H9 (cell line): Measurements from ENCODE around the gene RAX2. TPM values are rescaled to one million over a fixed set of nuclear protein-coding genes. Genes with fewer than 3 reads are reported as not detected.
A peak's percentile ranks its signal among the peaks of the same experiment; 100 is the strongest.
"Not testable (repeated sequence)": the region's sequence is repeated elsewhere in the genome, so short reads cannot be mapped to it uniquely, and the experiment has no call there.

ENCODE experiments used
- DNase-seq: peaks from one replicate; pipeline ENCODE4 v3.0.0-alpha.2; 2017
- H2AFZ ChIP-seq: one replicate; pipeline ENCODE4 v1.6.1; 2013; ENCODE audit warnings: mild to moderate bottlenecking, low read length, control low read depth, moderate library complexity
- H2AK5ac ChIP-seq: 2 replicates; pipeline ENCODE4 v1.6.1; 2013; ENCODE audit warnings: low read length, control low read depth, mixed read lengths; ENCODE audit not compliant: insufficient read length
- H2BK120ac ChIP-seq: one replicate; pipeline ENCODE4 v1.6.1; 2013; ENCODE audit warnings: low read depth, mild to moderate bottlenecking, low read length, control low read depth, inconsistent platforms; ENCODE audit not compliant: poor library complexity, severe bottlenecking
- H2BK12ac ChIP-seq: 2 replicates; pipeline ENCODE4 v1.6.1; 2013; ENCODE audit warnings: low read length, control low read depth, mixed read lengths, low read depth; ENCODE audit not compliant: insufficient read length
- H2BK15ac ChIP-seq: 2 replicates; pipeline ENCODE4 v1.6.1; 2013; ENCODE audit warnings: low read depth, low read length, control low read depth
- H2BK20ac ChIP-seq: one replicate; pipeline ENCODE4 v1.6.1; 2013; ENCODE audit warnings: low read depth, mild to moderate bottlenecking, low read length, control low read depth, inconsistent platforms; ENCODE audit not compliant: poor library complexity, severe bottlenecking
- H2BK5ac ChIP-seq: 2 replicates; pipeline ENCODE4 v1.6.1; 2013; ENCODE audit warnings: low read length, control low read depth, mixed read lengths; ENCODE audit not compliant: insufficient read length
- H3K14ac ChIP-seq: 2 replicates; pipeline ENCODE4 v1.6.1; 2013; ENCODE audit warnings: low read length, control low read depth; ENCODE audit not compliant: insufficient read depth
- H3K18ac ChIP-seq: 2 replicates; pipeline ENCODE4 v1.6.1; 2013; ENCODE audit warnings: low read depth, mild to moderate bottlenecking, mixed read lengths, low read length, control low read depth; ENCODE audit not compliant: insufficient read length
- H3K23ac ChIP-seq: 2 replicates; pipeline ENCODE4 v1.6.1; 2013; ENCODE audit warnings: low read length, control low read depth, mixed read lengths, low read depth; ENCODE audit not compliant: insufficient read length
- H3K23me2 ChIP-seq: 2 replicates; pipeline ENCODE4 v1.6.1; 2013; ENCODE audit warnings: low read depth, mild to moderate bottlenecking, mixed read lengths, low read length, control low read depth; ENCODE audit not compliant: insufficient read length, poor library complexity, severe bottlenecking
- H3K27ac ChIP-seq: 2 replicates; pipeline ENCODE4 v1.5.1; 2013; ENCODE audit warnings: low read length, control low read depth, mixed read lengths, low read depth; ENCODE audit not compliant: insufficient read length
- H3K27me3 ChIP-seq: 2 replicates; pipeline ENCODE4 v1.6.1; 2013; ENCODE audit warnings: low read length, control low read depth, inconsistent platforms; ENCODE audit not compliant: insufficient read depth
- H3K4ac ChIP-seq: 2 replicates; pipeline ENCODE4 v1.6.1; 2013; ENCODE audit warnings: low read depth, mild to moderate bottlenecking, control low read depth, inconsistent platforms, low read length, moderate library complexity
- H3K4me1 ChIP-seq: 2 replicates; pipeline ENCODE4 v1.6.1; 2013; ENCODE audit warnings: low read length, control low read depth, inconsistent platforms; ENCODE audit not compliant: insufficient read depth
- H3K4me2 ChIP-seq: 2 replicates; pipeline ENCODE4 v1.6.1; 2013; ENCODE audit warnings: low read length, control low read depth, mixed read lengths; ENCODE audit not compliant: insufficient read length, insufficient read depth
- H3K56ac ChIP-seq: 2 replicates; pipeline ENCODE4 v1.6.1; 2013; ENCODE audit warnings: low read depth, mild to moderate bottlenecking, mixed read lengths, low read length, control low read depth; ENCODE audit not compliant: insufficient read length
- H3K79me1 ChIP-seq: 2 replicates; pipeline ENCODE4 v1.6.1; 2013; ENCODE audit warnings: low read depth, mild to moderate bottlenecking, moderate library complexity, low read length, control low read depth, inconsistent platforms; ENCODE audit not compliant: insufficient read depth, poor library complexity, severe bottlenecking
- H3K79me2 ChIP-seq: 2 replicates; pipeline ENCODE4 v1.6.1; 2013; ENCODE audit warnings: low read length, control low read depth, inconsistent platforms; ENCODE audit not compliant: insufficient read depth
- H3K9ac ChIP-seq: 2 replicates; pipeline ENCODE4 v1.6.1; 2013; ENCODE audit warnings: low read length, control low read depth, mixed read lengths; ENCODE audit not compliant: insufficient read length; ENCODE audit errors: extremely low read depth
- H3K9me3 ChIP-seq: one replicate; pipeline ENCODE4 v1.6.1; 2013; ENCODE audit warnings: low read depth, low read length, inconsistent platforms; ENCODE audit not compliant: control insufficient read depth
- H3T11ph ChIP-seq: one replicate; pipeline ENCODE4 v1.6.1; 2013; ENCODE audit warnings: mild to moderate bottlenecking, low read length, control low read depth, inconsistent platforms
- H4K20me1 ChIP-seq: one replicate; pipeline ENCODE4 v1.6.1; 2013; ENCODE audit not compliant: control insufficient read depth, insufficient read length, insufficient read depth
- H4K5ac ChIP-seq: 2 replicates; pipeline ENCODE4 v1.6.1; 2013; ENCODE audit warnings: low read depth, mild to moderate bottlenecking, mixed read lengths, low read length, control low read depth; ENCODE audit not compliant: insufficient read length
- H4K8ac ChIP-seq: replicated peaks from 2 replicates; pipeline ENCODE4 v1.6.1; 2013; ENCODE audit warnings: low read length, control low read depth, mixed read lengths, low read depth; ENCODE audit not compliant: insufficient read length
- H4K91ac ChIP-seq: 2 replicates; pipeline ENCODE4 v1.6.1; 2013; ENCODE audit warnings: low read depth, mild to moderate bottlenecking, moderate library complexity, mixed read lengths, low read length, control low read depth; ENCODE audit not compliant: insufficient read length
- H3K27ac Mint-ChIP-seq, 3 experiments: 2 replicates in 2 of 3; 3 replicates in 1 of 3; pipeline ENCODE4 v1.8.0; 2020 to 2021; ENCODE audit warnings: mixed read lengths in 3 of 3, mild to moderate bottlenecking in 1 of 3, moderate library complexity in 1 of 3
- H3K27me3 Mint-ChIP-seq: 2 replicates; pipeline ENCODE4 v1.8.0; 2021; ENCODE audit warnings: low read depth, mild to moderate bottlenecking, moderate library complexity, mixed read lengths
- H3K36me3 Mint-ChIP-seq, 3 experiments: 2 replicates in 2 of 3; 3 replicates in 1 of 3; pipeline ENCODE4 v1.8.0; 2020 to 2021; ENCODE audit warnings: low read depth in 3 of 3, mixed read lengths in 3 of 3; ENCODE audit not compliant: insufficient read depth in 1 of 3
- H3K4me1 Mint-ChIP-seq, 2 experiments: 2 replicates each; pipeline ENCODE4 v1.8.0; 2020; ENCODE audit warnings: mixed read lengths in 2 of 2
- H3K4me3 Mint-ChIP-seq, 2 experiments: 2 replicates in 1 of 2; 3 replicates in 1 of 2; pipeline ENCODE4 v1.8.0; 2020 to 2021; ENCODE audit warnings: mild to moderate bottlenecking in 2 of 2, mixed read lengths in 2 of 2, moderate library complexity in 1 of 2
- H3K9me3 Mint-ChIP-seq, 2 experiments: 2 replicates in 1 of 2; 3 replicates in 1 of 2; pipeline ENCODE4 v1.8.0; 2020; ENCODE audit warnings: mild to moderate bottlenecking in 2 of 2, mixed read lengths in 2 of 2, moderate library complexity in 1 of 2
- WGBS: extraction: QIAGEN DNeasy Blood & Tissue Kit; methylation state at CpG from one replicate; pipeline ENCODE4 v1.1.7; 2013; ENCODE audit warnings: missing lambda C conversion rate, low lambda C conversion rate, mixed read lengths; ENCODE audit not compliant: insufficient read length; ENCODE audit errors: extremely low coverage; 5-methylcytosine and 5-hydroxymethylcytosine counted together
- total RNA-seq: library from RNA; stranded (reverse); gene quantifications from 2 replicates; pipeline ENCODE4 v1.2.1, GENCODE V29; 2021
- TF ChIP-seq, protein P1 (sequence below): fragments of 200-600 bp; sonication (generic); conservative IDR thresholded peaks from 3 replicates; pipeline ENCODE4 v1.8.0; 2021; ENCODE audit warnings: antibody characterized with exemption, mild to moderate bottlenecking

RAX2 gene
- total RNA-seq, 1 experiment from 2014 or later, result not detected

DNA sequence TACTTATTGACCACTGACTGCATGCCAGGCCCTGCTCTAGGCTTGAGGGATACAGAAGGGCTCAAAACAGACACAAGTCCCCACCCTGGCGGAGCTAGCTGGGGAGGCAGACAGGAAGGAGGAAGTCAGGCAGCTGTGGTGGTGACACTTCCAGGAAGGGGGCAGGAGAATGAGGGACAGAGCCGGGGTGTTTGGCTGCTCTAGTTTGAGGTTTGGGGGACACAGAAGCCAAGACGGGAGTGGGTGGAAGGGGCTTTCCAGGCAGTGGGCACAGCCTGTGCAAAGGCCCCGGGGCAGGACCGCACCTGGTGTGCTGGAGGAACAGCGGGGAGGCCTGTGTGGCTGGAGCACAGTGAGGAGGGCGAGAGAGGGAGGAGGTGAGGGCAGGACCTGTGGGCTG is 5.5 kb downstream of the RAX2 start:
- H4K91ac ChIP-seq, result no peak overlapping the region
- peaks cover 10 to 16% of the 10 kb centered on the region in 2 experiments for H3K4me1 Mint-ChIP-seq
- WGBS, result no CpG with 5 or more reads among the region's 7 CpGs
- H3K18ac ChIP-seq, result no peak overlapping the region
- H3K27ac ChIP-seq, result no peak overlapping the region
- no peaks in the 10 kb centered on the region for H3K79me2 ChIP-seq
- H2BK12ac ChIP-seq, result no peak overlapping the region
- no peak overlapping the region for H4K5ac ChIP-seq
- no peak overlapping the region for H3K4me3 Mint-ChIP-seq
- no peak overlapping the region for H3K4me2 ChIP-seq
- no peaks in the 10 kb centered on the region for H3K9me3 ChIP-seq
- no peaks in the 10 kb centered on the region for H3K79me1 ChIP-seq
- TF ChIP-seq, protein P1, sequence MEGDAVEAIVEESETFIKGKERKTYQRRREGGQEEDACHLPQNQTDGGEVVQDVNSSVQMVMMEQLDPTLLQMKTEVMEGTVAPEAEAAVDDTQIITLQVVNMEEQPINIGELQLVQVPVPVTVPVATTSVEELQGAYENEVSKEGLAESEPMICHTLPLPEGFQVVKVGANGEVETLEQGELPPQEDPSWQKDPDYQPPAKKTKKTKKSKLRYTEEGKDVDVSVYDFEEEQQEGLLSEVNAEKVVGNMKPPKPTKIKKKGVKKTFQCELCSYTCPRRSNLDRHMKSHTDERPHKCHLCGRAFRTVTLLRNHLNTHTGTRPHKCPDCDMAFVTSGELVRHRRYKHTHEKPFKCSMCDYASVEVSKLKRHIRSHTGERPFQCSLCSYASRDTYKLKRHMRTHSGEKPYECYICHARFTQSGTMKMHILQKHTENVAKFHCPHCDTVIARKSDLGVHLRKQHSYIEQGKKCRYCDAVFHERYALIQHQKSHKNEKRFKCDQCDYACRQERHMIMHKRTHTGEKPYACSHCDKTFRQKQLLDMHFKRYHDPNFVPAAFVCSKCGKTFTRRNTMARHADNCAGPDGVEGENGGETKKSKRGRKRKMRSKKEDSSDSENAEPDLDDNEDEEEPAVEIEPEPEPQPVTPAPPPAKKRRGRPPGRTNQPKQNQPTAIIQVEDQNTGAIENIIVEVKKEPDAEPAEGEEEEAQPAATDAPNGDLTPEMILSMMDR, result no peak
- H3K56ac ChIP-seq, result no peak overlapping the region
- H2AK5ac ChIP-seq, result no peak overlapping the region
- no peaks in the 10 kb centered on the region; a peak in 1 of 5 replicates for H3K9me3 Mint-ChIP-seq
- H3K23me2 ChIP-seq, result no peaks in the 10 kb centered on the region
- no peak overlapping the region for H2BK15ac ChIP-seq
- H3K4me1 ChIP-seq, result no peaks in the 10 kb centered on the region
- no peak overlapping the region for H3T11ph ChIP-seq
- no peak overlapping the region for H2BK120ac ChIP-seq
- H3K36me3 Mint-ChIP-seq, result peaks cover 6 to 17% (median 12%) of the 10 kb centered on the region in 3 experiments; a peak in 5 of 7 replicates
- H3K14ac ChIP-seq, result no peak overlapping the region
- H3K27me3 Mint-ChIP-seq, result no peaks in the 10 kb centered on the region
- no peak for DNase-seq
- no peaks in the 10 kb centered on the region for H3K27me3 ChIP-seq
- H2BK20ac ChIP-seq, result no peak overlapping the region
- H3K4ac ChIP-seq, result no peak overlapping the region
- H3K23ac ChIP-seq, result no peak overlapping the region
- H2BK5ac ChIP-seq, result no peak overlapping the region
- H3K9ac ChIP-seq, result no peak overlapping the region
- H4K20me1 ChIP-seq, result no peaks in the 10 kb centered on the region
- no peak overlapping the region for H4K8ac ChIP-seq
- no peak overlapping the region for H2AFZ ChIP-seq
- peak overlapping the region in 1 of 3 experiments; percentile 87; a peak in 1 of 7 replicates for H3K27ac Mint-ChIP-seq

DNA sequence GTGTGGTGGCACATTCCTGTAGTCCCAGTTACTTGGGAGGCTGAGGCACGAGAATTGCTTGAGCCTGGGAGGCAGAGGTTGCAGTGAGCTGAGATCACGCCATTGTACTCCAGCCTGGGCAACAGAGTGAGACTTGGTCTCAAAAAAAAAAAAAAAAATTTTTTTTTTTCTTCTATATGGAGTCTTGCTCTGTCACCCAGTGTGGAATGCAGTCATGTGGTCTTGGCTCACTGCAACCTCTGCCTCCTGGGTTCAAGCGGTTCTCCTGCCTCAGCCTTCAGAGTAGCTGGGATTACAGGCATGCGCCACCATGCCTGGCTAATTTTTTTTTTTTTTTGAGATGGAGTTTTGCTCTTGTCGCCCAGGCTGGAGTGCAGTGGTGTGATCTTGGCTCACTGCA is 6.3 kb downstream of the RAX2 start:
- no CpG with 5 or more reads among the region's 5 CpGs for WGBS
- not testable (repeated sequence) for H2BK12ac ChIP-seq, H3K9ac ChIP-seq, H3K79me2 ChIP-seq, H3K27me3 ChIP-seq, H3K27ac ChIP-seq, H2AK5ac ChIP-seq, H2BK120ac ChIP-seq, H4K8ac ChIP-seq, H3K4me3 Mint-ChIP-seq, H3K4me1 ChIP-seq, H4K20me1 ChIP-seq, H3K9me3 Mint-ChIP-seq, H4K91ac ChIP-seq, H2BK15ac ChIP-seq, H2BK20ac ChIP-seq, H3K4ac ChIP-seq, H4K5ac ChIP-seq, H3K27me3 Mint-ChIP-seq, H2AFZ ChIP-seq, H3K23ac ChIP-seq, H3K9me3 ChIP-seq, H3K56ac ChIP-seq, H3K23me2 ChIP-seq, H2BK5ac ChIP-seq, H3K14ac ChIP-seq, DNase-seq, H3T11ph ChIP-seq, H3K79me1 ChIP-seq, H3K4me2 ChIP-seq, H3K27ac Mint-ChIP-seq, H3K18ac ChIP-seq
- Mint-ChIP-seq H3K4me1 (peaks cover 4 to 14% of the 10 kb centered on the region in 2 experiments; a peak in 3 of 4 replicates), H3K36me3 (peaks cover 6 to 17% (median 12%) of the 10 kb centered on the region in 3 experiments; a peak in 5 of 7 replicates)
